VCaP (cell line): ENCODE results near the gene GRAMD1B.

Experiments
- H3K27ac ChIP-seq: fragments of 450-650 bp; 2 replicates; pipeline ENCODE4 v1.5.1; 2017
- CTCF ChIP-seq: fragments of 450-650 bp; conservative IDR thresholded peaks from 2 replicates; pipeline ENCODE4 v1.5.1; 2017; ENCODE audit warnings: mild to moderate bottlenecking, moderate library complexity

GRAMD1B gene

GRCh38 chr11:123410218-123410549, 19.9 kb upstream of the GRAMD1B start:
- no peak for TF ChIP-seq CTCF
- no peak overlapping the region for H3K27ac ChIP-seq

DNA sequence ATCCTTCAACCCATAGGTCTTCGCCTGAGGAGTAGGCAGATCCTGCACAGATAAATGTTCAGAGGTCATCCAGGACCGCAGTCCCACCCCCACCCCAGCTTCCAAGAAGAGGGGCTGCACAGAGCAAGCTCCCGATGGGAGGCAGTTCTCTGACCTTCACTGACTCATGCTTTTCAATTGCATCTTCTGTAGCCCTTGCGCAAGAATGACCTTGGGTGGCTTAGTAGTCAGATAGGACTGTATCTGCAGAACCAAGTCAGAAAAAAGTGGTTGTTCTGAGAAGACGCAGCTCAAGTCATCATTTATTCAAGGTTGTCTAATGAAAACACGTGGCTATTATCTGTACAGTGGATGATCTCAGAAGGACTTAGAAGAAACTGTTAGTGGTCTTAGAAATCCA, 16.4 kb upstream of the GRAMD1B start:
- H3K27ac ChIP-seq = no peak overlapping the region
- no peak for TF ChIP-seq CTCF

GRCh38 chr11:123416566-123416965, 13.5 kb upstream of the GRAMD1B start:
- H3K27ac ChIP-seq = no peak overlapping the region
- TF ChIP-seq CTCF = no peak

GRCh38 chr11:123418351-123419114, 11.5 kb upstream of the GRAMD1B start:
- no peak for TF ChIP-seq CTCF
- no peak overlapping the region for H3K27ac ChIP-seq

GRCh38 chr11:123419731-123420452, 10.2 kb upstream of the GRAMD1B start:
- no peak overlapping the region for H3K27ac ChIP-seq
- TF ChIP-seq CTCF = no peak

DNA sequence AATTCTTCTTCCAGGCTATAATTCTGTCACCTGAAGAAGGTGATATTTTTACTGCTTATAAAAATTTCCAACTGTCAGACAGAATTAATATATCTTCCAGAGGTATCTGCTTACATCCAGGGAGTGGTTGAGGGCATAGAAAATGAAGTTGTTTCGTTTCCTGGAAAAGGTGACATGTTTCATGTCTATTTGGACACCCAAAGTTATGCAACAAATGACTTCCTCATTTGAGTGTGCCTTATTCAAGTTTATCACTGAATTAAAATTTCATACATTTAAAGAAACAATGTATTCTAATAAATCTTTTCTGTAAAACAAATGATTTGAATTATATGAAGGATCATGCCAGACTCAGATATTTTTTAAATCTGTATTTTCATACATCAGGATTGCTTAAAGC, 8.5 kb upstream of the GRAMD1B start:
- no peak overlapping the region for H3K27ac ChIP-seq
- TF ChIP-seq CTCF = no peak

GRCh38 chr11:123425367-123425766, 4.7 kb upstream of the GRAMD1B start:
- no peak overlapping the region for H3K27ac ChIP-seq
- TF ChIP-seq CTCF = no peak
